ENCODE results near the gene NREP.
"Not testable (repeated sequence)": the region's sequence is repeated elsewhere in the genome, so short reads cannot be mapped to it uniquely, and the experiment has no call there.

NREP gene

GRCh38 chr5:111735583-111736270 lies 21.3 kb downstream of the NREP start:
- no peak for DNase-seq

GRCh38 chr5:111734597-111734996 lies 22.4 kb downstream of the NREP start:
- no peak for DNase-seq

- DNase-seq: no peak
Measured at GRCh38 chr5:111734013-111734412, 23.0 kb downstream of the NREP start.

GRCh38 chr5:111733571-111733970 lies 23.4 kb downstream of the NREP start:
- no peak for DNase-seq

- no peak for DNase-seq
Measured at GRCh38 chr5:111731638-111732037, 25.4 kb downstream of the NREP start.

GRCh38 chr5:111730659-111731382 lies 26.2 kb downstream of the NREP start:
- DNase-seq: peak; percentile 8

GRCh38 chr5:111728941-111729340 lies 28.1 kb downstream of the NREP start:
- no peak for DNase-seq

- DNase-seq: no peak
Measured at GRCh38 chr5:111726986-111727385, 30.0 kb downstream of the NREP start.

- DNase-seq: no peak
Measured at GRCh38 chr5:111722140-111722539, 34.9 kb downstream of the NREP start.

- no peak for DNase-seq
Measured at GRCh38 chr5:111720333-111720890, 36.6 kb downstream of the NREP start.

GRCh38 chr5:111719773-111720172 lies 37.2 kb downstream of the NREP start:
- no peak for DNase-seq

- DNase-seq: not testable (repeated sequence)
Measured at GRCh38 chr5:111716789-111717188, 40.2 kb downstream of the NREP start.

GRCh38 chr5:111707630-111708164 lies 49.3 kb downstream of the NREP start:
- no peak for DNase-seq

GRCh38 chr5:111706345-111706744 lies 50.6 kb downstream of the NREP start:
- DNase-seq: no peak

- DNase-seq: no peak
Measured at GRCh38 chr5:111704452-111705085, 52.4 kb downstream of the NREP start.

GRCh38 chr5:111703662-111704061 lies 53.3 kb downstream of the NREP start:
- peak; percentile 10 for DNase-seq

- no peak for DNase-seq
Measured at GRCh38 chr5:111699976-111700375, 57.0 kb downstream of the NREP start.

- DNase-seq: no peak
Measured at GRCh38 chr5:111699324-111699723, 57.7 kb downstream of the NREP start.

- DNase-seq: no peak
Measured at GRCh38 chr5:111697881-111698757, 58.9 kb downstream of the NREP start.

GRCh38 chr5:111697215-111697614 lies 59.8 kb downstream of the NREP start:
- DNase-seq: no peak

GRCh38 chr5:111695991-111696390 lies 61.0 kb downstream of the NREP start:
- no peak for DNase-seq

GRCh38 chr5:111694133-111694532 lies 62.9 kb downstream of the NREP start:
- DNase-seq: no peak
